Heart right ventricle (tissue), 16 donors: ENCODE data around the gene CEP57L1. TPM values are rescaled to one million over a fixed set of nuclear protein-coding genes. Genes with fewer than 3 reads are reported as not detected.

Experiments used
- ATAC-seq, 8 donors: fragments of 200-7000 bp; cut with Tn5 transposase; one replicate each; pipeline ENCODE4 v1.9.1; 2020; ENCODE audit warnings: mild to moderate bottlenecking in 8 of 8, moderate library complexity in 8 of 8, moderate number of reproducible peaks in 1 of 8
- DNase-seq, 2 donors: peaks; one replicate each; pipeline ENCODE4 v3.0.0-alpha.2; 2020
- H3K27ac ChIP-seq, 10 donors: fragments of 200-600 bp; sonication (generic) in 2 of 10; one replicate each; pipeline versions ENCODE4 v1.5.0 to v1.8.0; 2020 to 2022; ENCODE audit warnings: mild to moderate bottlenecking in 3 of 10
- H3K27me3 ChIP-seq, 7 donors: fragments of 200-600 bp; one replicate each; pipeline ENCODE4 v1.8.0; 2021 to 2022; ENCODE audit warnings: mild to moderate bottlenecking in 2 of 7
- H3K36me3 ChIP-seq, 9 donors: fragments of 200-600 bp; sonication (generic) in 1 of 9; one replicate each; pipeline versions ENCODE4 v1.5.0 to v1.8.0; 2020 to 2022; ENCODE audit warnings: mild to moderate bottlenecking in 2 of 9
- H3K4me1 ChIP-seq, 9 donors: fragments of 200-600 bp; sonication (generic) in 1 of 9; one replicate each; pipeline versions ENCODE4 v1.5.0 to v1.8.0; 2020 to 2022; ENCODE audit warnings: mild to moderate bottlenecking in 4 of 9
- H3K4me3 ChIP-seq, 10 donors: fragments of 200-600 bp; sonication (generic) in 2 of 10; one replicate each; pipeline versions ENCODE4 v1.5.0 to v1.8.0; 2020 to 2022; ENCODE audit warnings: mild to moderate bottlenecking in 7 of 10, moderate library complexity in 2 of 10
- H3K9me3 ChIP-seq, 11 donors: fragments of 200-600 bp in 10 of 11; sonication (generic) in 2 of 11; one replicate each; pipeline versions ENCODE4 v1.5.0 to v1.8.0; 2013 to 2022; ENCODE audit warnings: mild to moderate bottlenecking in 2 of 11, control low read depth in 1 of 11, moderate library complexity in 1 of 11
- CTCF ChIP-seq, 9 donors: fragments of 200-600 bp; sonication (generic) in 2 of 9; IDR thresholded peaks; one replicate each; pipeline versions ENCODE4 v1.5.0 to v1.8.0; 2021 to 2022; ENCODE audit warnings: antibody characterized with exemption in 9 of 9, mild to moderate bottlenecking in 5 of 9, moderate library complexity in 1 of 9
- WGBS, 2 donors: extraction: QIAGEN DNeasy Blood & Tissue Kit; methylation state at CpG; one replicate each; pipeline ENCODE4 v1.1.7; 2013; ENCODE audit warnings: inconsistent platforms in 1 of 2; 5-methylcytosine and 5-hydroxymethylcytosine counted together
- intact Hi-C, 10 donors: fragments of 100-400 bp; cut with DNase I; formaldehyde crosslinking; loops; one replicate each; pipeline versions ENCODE4 v1.11.1 to v1.14.2; 2022
- polyA plus RNA-seq, 2 donors: library from polyadenylated mRNA; stranded (reverse); fragments of 200-250 nt; gene quantifications; one replicate each; pipeline ENCODE4 v1.2.3, GENCODE V29; 2013
- total RNA-seq, 10 donors: library from RNA; stranded (reverse); fragmentation: NEBNext Ultra II Directional in 3 of 10; extraction: Animal tissue kit (Norgen Biotek cat#: 25700) in 3 of 10; gene quantifications; one replicate each; pipeline versions ENCODE4 v1.2.1 to v1.2.4, GENCODE V29; 2021 to 2023
- donor health status: Arrhythmogenic right ventricular cardiomyopathy.
- donor health status: ischemic (EF 13 %, LVEDD 7.1; RV severe dilation, severe dysfunction).
- donor health status: healthy with polysubstance abuse.
- donor health status: DM: no; HTN: yes; CAD: no.
- donor health status: DM: no; HTN: no; CAD: no.
- donor health status: ischemic (EF 25% LVEDD 6.9; RV normal size, moderate dysfunction).
- donor health status: ischemic (EF 25% LVEDD 5.7; RV mildly dilated, moderate dysfunction).
- donor health status: healthy.
- donor health status: DM: yes; HTN: yes; CAD: no.
- donor health status: Ischemic cardiomyopathy.
- donor health status: ischemic (EF 35%, LVEDD 5.7; RV mildly dilated, moderate dysfunction).
- donor health status: nonischemic (EF 11% LVEDD 7.7; RV severe dilation, severe dysfunction).
- donor health status: DM: yes; HTN: yes; CAD: no.
- donor health status: PGD.
- donor health status: ischemic (EF 29% LVEDD 5.4; RV normal size, mild dysfunction).
- donor health status: nonischemic (EF 23%, LVEDD 6.1; RV moderate dilation, normal function).

CEP57L1 gene
- total and polyA plus RNA-seq, 12 donors, result 4.2 to 17.4 (median 9.6) TPM

- DNase-seq, result no peak
- intact Hi-C loops, result no loop called here
- no peaks in the 10 kb centered on the region for H3K36me3 ChIP-seq
- no peak overlapping the region for H3K27ac ChIP-seq
- no peak for TF ChIP-seq CTCF (IDR thresholded peaks at IDR 0.05)
- H3K27me3 ChIP-seq, result no peaks in the 10 kb centered on the region
- WGBS, 2 donors, result 47 to 58% methylated on average over 1 of the region's 1 CpG
- peaks cover 0 to 4% (median 0%) of the 10 kb centered on the region in 11 donors for H3K9me3 ChIP-seq
- H3K4me1 ChIP-seq, result no peaks in the 10 kb centered on the region
- no peak overlapping the region for H3K4me3 ChIP-seq
- no peak for ATAC-seq
These were observed 101.8 kb downstream of the CEP57L1 start for GRCh38 chr6:109197061-109197460.

GRCh38 chr6:109202409-109203264 is 107.3 kb downstream of the CEP57L1 start:
- Histone ChIP-seq H3K36me3 (no peaks in the 10 kb centered on the region), H3K27ac (no peak overlapping the region), H3K27me3 (no peaks in the 10 kb centered on the region), H3K9me3 (no peaks in the 10 kb centered on the region), H3K4me3 (no peak overlapping the region), H3K4me1 (no peaks in the 10 kb centered on the region)
- intact Hi-C loops, result loop anchor here in 1 of 10 donors (1.0 kb wide), 1 partner anchor 29 kb away; no protein-coding TSS in a partner anchor
- no peak for ATAC-seq
- 83 to 84% methylated on average over 5 of the region's 5 CpGs for WGBS, 2 donors
- DNase-seq, result no peak
- TF ChIP-seq CTCF (IDR thresholded peaks at IDR 0.05), result no peak

- no peak for TF ChIP-seq CTCF (IDR thresholded peaks at IDR 0.05)
- 88 to 94% methylated on average over 3 of the region's 3 CpGs for WGBS, 2 donors
- no peak for ATAC-seq
- no peak overlapping the region for H3K4me3 ChIP-seq
- no peak overlapping the region for H3K27ac ChIP-seq
- DNase-seq, result no peak
- H3K9me3 ChIP-seq, result no peaks in the 10 kb centered on the region
- no peaks in the 10 kb centered on the region for H3K4me1 ChIP-seq
- intact Hi-C loops, result no loop called here
- no peaks in the 10 kb centered on the region for H3K27me3 ChIP-seq
- no peaks in the 10 kb centered on the region for H3K36me3 ChIP-seq
These were observed 109.2 kb downstream of the CEP57L1 start for GRCh38 chr6:109204511-109204910.

- Histone ChIP-seq H3K27me3 (no peaks in the 10 kb centered on the region), H3K27ac (no peak overlapping the region), H3K4me1 (no peaks in the 10 kb centered on the region), H3K9me3 (peaks cover 0 to 20% (median 5%) of the 10 kb centered on the region in 11 donors), H3K4me3 (no peak overlapping the region), H3K36me3 (no peaks in the 10 kb centered on the region)
- no peak for ATAC-seq
- no peak for TF ChIP-seq CTCF (IDR thresholded peaks at IDR 0.05)
- intact Hi-C loops, result no loop called here
- no peak for DNase-seq
- WGBS, 2 donors, result 64 to 90% methylated on average over 1 of the region's 1 CpG
These were observed 117.4 kb downstream of the CEP57L1 start for GRCh38 chr6:109212683-109213082.

Other genes starting within 250 kb of the CEP57L1 start
- gene ARMC2, start 247.1 kb upstream of the CEP57L1 start, total RNA-seq, result 10 to 100 TPM; 10.6 to 16.4 (median 13.0) TPM
- gene ARMC2, start 247.1 kb upstream of the CEP57L1 start, polyA plus RNA-seq, result 1 to 10 TPM; 2.5 to 4.4 TPM
- gene SESN1, start 661 bp upstream of the CEP57L1 start, total RNA-seq, result 10 to 100 TPM; 30.4 to 62.8 (median 37.7) TPM
- gene SESN1, start 661 bp upstream of the CEP57L1 start, polyA plus RNA-seq, result 10 to 100 TPM; 16.2 to 51.0 TPM